Ramos (cell line): ENCODE measurements around the gene RXRA.

Experiments
- in situ Hi-C: fragments of 300-500 bp; cut with MboI; formaldehyde crosslinking; loops from one replicate; pipeline ENCODE4 v1.14.3; 2022; ENCODE audit warnings: low sequenced_read_pairs; ENCODE audit not compliant: unreplicated experiment

Gene RXRA

GRCh38 chr9:134475011-134475790 is 148.9 kb downstream of the RXRA start:
- in situ Hi-C loops = no loop called here

- in situ Hi-C loops = no loop called here
Measured at GRCh38 chr9:134476272-134476941, 150.2 kb downstream of the RXRA start.

GRCh38 chr9:134476942-134477335 is 150.7 kb downstream of the RXRA start:
- in situ Hi-C loops = no loop called here

GRCh38 chr9:134477342-134477925 is 151.2 kb downstream of the RXRA start:
- in situ Hi-C loops = no loop called here

- in situ Hi-C loops = no loop called here
Measured at GRCh38 chr9:134477927-134478326, 151.7 kb downstream of the RXRA start.

GRCh38 chr9:134481762-134482161 is 155.5 kb downstream of the RXRA start:
- in situ Hi-C loops = no loop called here

- in situ Hi-C loops = no loop called here
Measured at GRCh38 chr9:134482226-134482625, 156.0 kb downstream of the RXRA start.

- in situ Hi-C loops = no loop called here
Measured at GRCh38 chr9:134483361-134484184, 157.3 kb downstream of the RXRA start.

- in situ Hi-C loops = no loop called here
Measured at GRCh38 chr9:134484479-134484878, 158.2 kb downstream of the RXRA start.

- in situ Hi-C loops = no loop called here
Measured at GRCh38 chr9:134485653-134486052, 159.4 kb downstream of the RXRA start.

- in situ Hi-C loops = no loop called here
Measured at GRCh38 chr9:134486143-134486591, 159.9 kb downstream of the RXRA start.

GRCh38 chr9:134486596-134486995 is 160.3 kb downstream of the RXRA start:
- in situ Hi-C loops = no loop called here
